Spleen (tissue), 7 donors: ENCODE measurements around the gene CD82.

ENCODE experiments used
- POLR2A ChIP-seq, 3 donors: fragments of 450-650 bp; IDR thresholded peaks; one replicate each; pipeline ENCODE4 v1.5.1; 2017; ENCODE audit warnings: antibody characterized with exemption in 3 of 3, mild to moderate bottlenecking in 1 of 3
- TF ChIP-seq, protein P1 (sequence below), 11 experiments: fragments of 200-600 bp in 7 of 11; fragments of 450-650 bp in 4 of 11; sonication (generic) in 4 of 11; IDR thresholded peaks in 8 of 11; conservative IDR thresholded peaks in 3 of 11; 1 replicate in 7 of 11; 2 replicates in 4 of 11; pipeline versions ENCODE4 v1.4.0 to v1.8.0; 2016 to 2021; ENCODE audit warnings: antibody characterized with exemption in 11 of 11, inconsistent platforms in 4 of 11, mild to moderate bottlenecking in 1 of 11
- donor health status: DM: no; HTN: no; CAD: no; lungs with moderate emphysema.
- donor health status: DM: no; HTN: no; CAD: no.
- donor health status: DM: no; HTN: no; CAD: no.

GRCh38 chr11:44535191-44535980 is 30.1 kb upstream of the CD82 start:
- TF ChIP-seq, protein P1, sequence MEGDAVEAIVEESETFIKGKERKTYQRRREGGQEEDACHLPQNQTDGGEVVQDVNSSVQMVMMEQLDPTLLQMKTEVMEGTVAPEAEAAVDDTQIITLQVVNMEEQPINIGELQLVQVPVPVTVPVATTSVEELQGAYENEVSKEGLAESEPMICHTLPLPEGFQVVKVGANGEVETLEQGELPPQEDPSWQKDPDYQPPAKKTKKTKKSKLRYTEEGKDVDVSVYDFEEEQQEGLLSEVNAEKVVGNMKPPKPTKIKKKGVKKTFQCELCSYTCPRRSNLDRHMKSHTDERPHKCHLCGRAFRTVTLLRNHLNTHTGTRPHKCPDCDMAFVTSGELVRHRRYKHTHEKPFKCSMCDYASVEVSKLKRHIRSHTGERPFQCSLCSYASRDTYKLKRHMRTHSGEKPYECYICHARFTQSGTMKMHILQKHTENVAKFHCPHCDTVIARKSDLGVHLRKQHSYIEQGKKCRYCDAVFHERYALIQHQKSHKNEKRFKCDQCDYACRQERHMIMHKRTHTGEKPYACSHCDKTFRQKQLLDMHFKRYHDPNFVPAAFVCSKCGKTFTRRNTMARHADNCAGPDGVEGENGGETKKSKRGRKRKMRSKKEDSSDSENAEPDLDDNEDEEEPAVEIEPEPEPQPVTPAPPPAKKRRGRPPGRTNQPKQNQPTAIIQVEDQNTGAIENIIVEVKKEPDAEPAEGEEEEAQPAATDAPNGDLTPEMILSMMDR (IDR thresholded peaks at IDR 0.05 in 8 of 11, conservative IDR thresholded peaks at IDR 0.05 in 3 of 11): no peak
- no peak for TF ChIP-seq POLR2A (IDR thresholded peaks at IDR 0.05)
